Stimulated activated CD4-positive, alpha-beta T cell treated with anti-CD3 and anti-CD28 coated beads, TNF-alpha, amount 100 ng/mL, for 48 hours (primary cell): ENCODE data around the gene DPP6.
"Not testable (repeated sequence)": the region's sequence is repeated elsewhere in the genome, so short reads cannot be mapped to it uniquely, and the experiment has no call there.

Experiments
- DNase-seq, 3 donors: peaks; one replicate each; pipeline ENCODE4 v3.0.0-alpha.2; 2020; ENCODE audit warnings: low read depth in 3 of 3

The DPP6 gene

DNA sequence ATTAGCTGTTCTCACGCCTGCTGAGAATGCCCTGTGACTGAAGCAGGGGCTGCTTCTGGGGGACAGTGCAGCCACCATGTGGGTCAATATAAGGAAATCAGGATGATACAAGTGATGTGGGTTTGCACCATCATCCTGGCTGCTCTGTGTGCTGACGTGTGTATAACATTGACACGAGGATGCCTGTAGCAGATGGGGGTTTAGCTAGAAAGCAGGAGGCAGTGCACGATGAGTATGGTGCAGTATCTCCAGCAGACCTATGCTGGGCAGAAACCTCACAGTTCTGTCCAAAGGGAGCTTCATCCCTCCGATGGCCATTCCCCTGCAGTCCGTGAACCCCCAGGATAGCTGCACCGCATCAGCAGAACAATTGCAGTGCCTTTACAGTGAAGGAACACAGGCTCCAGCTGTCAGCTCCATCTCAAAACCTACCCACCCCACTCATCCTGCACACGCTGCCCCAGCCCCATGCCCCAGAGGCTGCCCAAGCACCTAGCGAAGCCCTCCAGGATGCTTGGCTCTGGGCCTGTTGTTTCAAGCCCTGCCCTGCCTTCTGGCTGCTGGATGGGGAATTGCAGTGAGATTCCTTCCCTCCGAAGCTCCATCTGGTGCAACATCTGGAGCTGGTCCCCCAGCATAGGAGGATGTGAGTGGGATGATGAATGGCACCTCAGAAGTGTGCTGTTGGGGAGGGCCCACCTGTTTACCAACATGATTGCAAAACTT, 96.8 kb downstream of the DPP6 start:
- DNase-seq, result not testable (repeated sequence)

DNA sequence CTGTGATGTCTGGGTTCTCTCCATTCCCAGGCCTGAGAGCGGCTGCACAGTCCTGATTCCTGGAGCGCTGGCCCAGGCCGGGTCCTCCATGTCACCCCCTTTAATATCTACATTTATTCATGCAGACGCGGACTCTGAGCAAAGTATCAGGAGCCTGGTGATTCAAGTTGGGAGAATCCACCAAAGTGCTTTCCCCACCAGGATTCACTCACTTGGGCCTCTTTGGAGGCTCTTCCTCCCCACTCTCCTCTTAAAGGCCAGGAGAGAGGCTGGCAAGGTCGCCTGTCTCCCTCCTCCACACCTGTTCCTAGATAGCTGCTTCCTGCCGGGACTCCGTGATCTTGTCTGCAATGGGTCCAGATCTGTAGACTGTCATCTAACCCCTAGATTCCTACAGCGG, 98.5 kb downstream of the DPP6 start:
- not testable (repeated sequence) for DNase-seq

DNA sequence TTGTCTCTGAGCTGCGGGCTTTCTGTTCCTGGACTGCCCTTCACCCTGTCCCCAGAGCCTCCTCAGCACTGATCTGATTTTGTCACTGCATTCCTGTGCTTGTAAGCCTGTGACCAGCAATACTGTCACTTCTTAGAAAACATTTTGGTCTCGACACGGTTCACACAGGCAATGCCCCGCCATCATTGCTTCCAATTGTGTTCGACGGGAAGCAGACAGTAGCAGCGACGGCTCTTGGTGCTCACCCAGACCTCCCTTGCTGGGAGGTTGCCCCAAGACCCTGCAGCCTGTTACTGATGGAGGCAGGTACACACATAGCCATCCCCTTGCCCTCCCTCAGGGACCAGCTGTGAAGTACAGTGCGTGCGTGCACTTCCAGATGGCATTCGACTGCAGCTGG, 99.1 kb downstream of the DPP6 start:
- DNase-seq, result not testable (repeated sequence)

DNA sequence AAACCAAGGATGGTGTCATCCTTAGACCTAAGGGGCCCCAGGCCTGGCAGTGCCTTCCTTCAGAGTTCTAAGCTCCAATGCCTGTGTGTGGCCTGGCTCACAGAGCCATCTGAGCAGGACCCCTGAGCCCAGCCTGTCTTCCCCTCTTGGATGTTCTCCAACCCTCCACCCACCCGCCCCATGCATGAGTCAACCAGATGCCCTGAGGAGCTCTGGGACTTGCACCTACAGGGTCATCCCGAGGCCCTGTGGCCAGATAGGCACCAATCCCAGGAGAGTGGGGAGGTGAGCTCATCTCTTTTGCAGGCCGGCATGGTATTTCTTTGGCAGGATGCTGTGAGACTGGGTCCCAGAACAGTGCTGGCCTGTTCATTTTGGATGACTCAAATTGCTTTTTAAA, 103.7 kb downstream of the DPP6 start:
- DNase-seq, result not testable (repeated sequence)

DNA sequence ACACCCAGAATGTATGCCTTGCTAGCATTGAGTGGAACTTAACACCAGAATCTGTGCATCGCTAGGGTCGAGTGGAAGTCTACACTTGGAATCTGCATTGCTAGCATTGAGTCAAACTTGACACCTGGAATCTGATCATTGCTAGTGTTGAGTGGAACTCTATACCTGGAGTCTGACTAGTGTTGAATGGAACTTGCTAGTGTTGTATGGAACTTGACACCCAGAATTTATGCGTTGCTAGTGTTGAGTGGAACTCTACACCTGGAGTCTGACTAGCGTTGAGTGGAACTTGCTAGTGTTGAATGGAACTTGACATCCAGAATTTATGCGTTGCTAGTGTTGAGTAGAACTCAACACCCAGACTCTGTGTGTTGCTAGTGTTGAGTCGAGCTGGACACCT, 110.7 kb downstream of the DPP6 start:
- DNase-seq, result not testable (repeated sequence)

DNA sequence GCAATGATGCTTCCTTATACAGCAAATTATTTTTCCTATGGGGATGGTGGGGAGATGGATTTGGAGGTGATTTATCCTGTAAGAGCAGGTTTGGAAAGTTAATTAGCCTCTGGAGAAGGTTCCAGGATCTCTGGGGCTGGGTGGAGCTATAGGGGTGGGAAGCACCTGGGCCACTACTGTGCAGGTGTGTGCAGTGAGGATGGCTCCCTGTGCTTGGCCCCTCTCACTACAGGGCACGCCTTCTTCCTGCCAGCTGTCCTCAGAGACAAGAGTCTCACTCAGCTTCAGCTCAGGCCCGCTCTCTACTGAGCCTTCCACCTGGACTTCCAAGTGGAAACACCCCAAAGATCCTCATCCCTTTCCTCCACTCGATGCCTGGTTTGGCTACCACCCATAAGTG, 111.4 kb downstream of the DPP6 start:
- DNase-seq, result not testable (repeated sequence)

DNA sequence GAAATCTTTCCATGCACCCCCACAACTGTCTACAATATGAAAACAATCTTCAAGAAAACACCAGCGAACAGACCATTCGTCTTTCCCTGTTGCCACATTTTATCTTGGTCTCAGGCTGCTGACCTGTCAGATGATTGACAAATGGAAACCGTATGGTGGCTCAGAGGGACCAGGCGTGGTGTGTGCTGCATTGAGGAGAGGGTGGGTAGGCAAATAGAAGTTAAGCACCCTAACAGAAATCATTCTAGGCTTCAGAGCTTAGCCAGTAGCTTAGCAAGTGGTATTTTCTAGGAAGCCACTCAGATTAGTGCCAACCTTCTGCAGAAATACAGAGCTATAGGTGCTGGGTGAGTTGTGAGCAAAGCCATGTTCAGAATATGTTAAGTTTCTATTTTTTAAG, 114.9 kb downstream of the DPP6 start:
- DNase-seq, result no peak

DNA sequence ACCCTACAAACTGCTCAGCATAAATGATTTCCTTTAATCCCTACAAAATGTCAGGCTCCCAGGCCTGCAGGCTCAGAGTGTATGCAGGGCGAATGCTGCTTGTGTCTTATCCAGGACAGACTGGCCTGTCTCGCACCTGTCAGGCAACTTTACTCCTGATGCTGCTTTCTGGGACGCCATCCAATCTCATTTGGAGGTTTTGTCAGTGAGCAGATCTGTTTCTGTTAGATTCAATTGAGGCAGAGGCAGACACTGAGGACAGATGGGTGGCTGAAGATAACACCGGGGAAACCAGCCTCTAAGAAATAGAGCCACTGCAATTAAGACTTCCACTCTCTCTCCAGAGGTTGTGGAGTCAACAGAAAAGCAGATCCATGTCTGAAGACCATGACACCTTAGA, 115.6 kb downstream of the DPP6 start:
- DNase-seq, result no peak

DNA sequence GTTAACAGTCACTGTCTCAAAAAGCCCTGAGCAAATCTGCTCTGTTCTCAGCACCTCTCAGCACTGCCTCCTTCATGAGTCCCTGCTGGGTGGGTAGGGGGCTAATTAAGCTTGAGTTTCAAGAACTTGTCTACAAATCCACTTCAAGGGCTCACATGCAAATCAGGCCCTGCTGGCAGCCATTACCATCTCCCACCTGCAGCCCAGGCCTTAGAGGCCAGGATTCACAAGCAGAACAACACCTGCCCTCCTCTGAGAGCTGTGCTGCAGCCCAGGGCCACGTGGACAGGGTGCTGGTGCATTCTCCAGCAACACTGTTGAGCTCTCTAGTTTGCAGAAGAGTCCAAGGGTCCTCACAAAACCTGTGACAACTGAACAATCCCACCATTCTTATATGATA, 119.2 kb downstream of the DPP6 start:
- DNase-seq, result no peak

DNA sequence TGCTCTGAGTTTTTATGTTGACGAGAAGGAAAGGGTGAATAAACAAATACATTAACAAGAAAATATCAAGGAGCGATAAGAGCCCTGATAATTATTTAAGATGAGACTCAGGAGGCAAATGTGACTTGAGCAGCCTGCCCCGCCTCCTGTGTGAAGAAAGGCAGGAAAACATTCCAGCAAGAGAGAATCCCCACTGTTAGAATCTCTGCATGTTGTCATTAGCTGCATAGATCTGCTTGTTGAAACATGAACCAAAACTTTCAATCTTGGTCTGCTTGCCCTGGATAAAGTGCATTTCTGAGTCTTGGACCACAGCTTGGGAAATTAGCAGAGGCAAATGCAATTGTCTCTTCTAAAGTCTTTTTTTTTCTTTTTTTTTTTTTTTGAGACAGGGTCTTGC, 120.0 kb downstream of the DPP6 start:
- no peak for DNase-seq

DNA sequence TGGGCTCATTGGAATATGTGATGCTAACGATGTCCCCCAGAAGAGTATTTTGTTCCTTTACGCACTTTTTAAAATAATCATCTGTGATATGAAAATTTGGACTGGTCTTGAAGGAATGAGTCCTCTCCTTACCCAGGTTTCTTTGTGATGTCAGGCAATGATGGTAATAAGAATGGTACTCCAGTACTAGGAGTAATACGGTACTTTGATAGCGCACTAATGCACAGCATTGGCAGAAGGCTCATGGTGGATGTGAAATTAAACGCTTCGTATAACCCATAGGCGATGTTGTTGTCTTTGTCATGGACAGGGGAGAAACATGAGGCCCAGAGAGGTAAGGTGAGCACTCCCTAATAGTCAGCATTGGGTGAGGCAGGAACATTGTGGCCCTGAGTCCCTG, 125.4 kb downstream of the DPP6 start:
- DNase-seq, result no peak

DNA sequence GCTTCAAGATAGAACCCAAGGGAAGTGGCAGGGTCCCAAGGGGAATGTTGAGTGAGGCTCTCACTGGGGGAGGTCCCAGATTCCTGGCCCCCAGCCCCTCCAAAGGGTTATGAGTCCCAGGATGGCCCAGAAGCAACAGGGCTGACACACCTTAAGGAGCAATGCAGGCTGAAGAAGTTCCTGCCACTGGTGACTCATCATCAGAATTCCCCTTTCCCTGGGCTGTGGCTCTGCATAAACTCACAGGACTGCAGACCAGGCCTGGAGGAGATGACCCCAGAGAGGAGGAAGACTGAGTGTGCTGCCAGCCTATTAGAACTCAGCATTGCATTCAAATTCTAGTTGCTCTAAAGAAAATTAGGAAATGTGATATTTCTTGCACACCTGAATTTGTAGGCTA, 126.7 kb downstream of the DPP6 start:
- DNase-seq, result no peak

DNA sequence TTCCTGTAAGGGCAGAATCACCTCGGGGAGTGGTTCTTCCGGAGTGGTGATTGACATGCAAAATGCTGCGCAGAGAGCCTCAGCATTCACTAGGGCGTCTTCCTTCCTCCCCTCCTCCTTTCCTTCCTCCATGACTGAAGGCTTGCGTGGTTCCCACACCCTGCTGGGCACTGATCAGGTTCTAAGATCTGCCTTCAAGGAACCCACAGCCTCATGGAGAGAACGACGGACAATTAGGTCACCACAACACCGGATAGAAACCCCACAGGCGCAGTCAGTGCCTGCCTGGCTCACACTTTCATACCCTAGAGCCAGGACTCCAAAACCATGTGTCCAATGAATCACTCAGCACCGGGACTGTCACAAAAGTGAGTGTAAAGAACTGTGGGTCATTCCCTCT, 131.3 kb downstream of the DPP6 start:
- DNase-seq, result no peak

DNA sequence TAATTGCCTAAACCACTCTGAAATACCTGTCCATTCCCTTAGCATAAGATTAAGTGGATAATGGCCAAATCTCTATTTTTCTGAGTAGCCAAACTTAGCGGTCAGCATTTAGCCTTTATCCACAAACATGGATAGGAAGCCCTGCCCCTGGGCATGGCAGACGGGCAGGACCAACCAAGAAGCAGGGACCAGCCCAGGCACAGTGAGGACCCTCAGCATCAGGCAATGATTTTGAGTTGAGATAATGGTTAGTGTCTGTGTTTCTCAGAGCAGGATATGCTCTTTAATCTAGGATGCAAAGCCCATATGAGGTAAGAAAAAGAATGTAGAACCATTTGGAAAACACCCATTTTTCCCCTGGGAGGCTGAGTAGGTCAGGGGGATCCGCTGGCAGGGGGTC, 131.7 kb downstream of the DPP6 start:
- no peak for DNase-seq

DNA sequence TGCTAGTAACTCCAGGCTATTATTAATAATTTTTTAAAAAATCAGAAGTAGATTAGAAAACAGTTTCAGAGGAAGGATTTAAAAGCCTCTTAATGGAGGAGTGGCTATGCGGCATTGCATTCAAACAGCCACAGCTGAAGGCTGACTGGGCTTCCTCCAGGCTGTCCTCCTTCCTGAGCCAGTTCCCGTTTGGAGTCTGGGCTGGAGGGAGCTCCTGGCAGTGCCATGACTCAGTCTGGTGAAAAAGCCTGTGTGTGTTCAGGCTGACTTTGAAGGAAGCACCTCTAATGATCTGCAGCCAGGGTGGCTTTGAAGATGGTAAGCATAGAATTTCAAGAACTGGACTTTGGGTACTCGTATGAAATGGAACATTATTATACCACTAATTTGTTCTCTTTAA, 134.6 kb downstream of the DPP6 start:
- DNase-seq, result no peak

DNA sequence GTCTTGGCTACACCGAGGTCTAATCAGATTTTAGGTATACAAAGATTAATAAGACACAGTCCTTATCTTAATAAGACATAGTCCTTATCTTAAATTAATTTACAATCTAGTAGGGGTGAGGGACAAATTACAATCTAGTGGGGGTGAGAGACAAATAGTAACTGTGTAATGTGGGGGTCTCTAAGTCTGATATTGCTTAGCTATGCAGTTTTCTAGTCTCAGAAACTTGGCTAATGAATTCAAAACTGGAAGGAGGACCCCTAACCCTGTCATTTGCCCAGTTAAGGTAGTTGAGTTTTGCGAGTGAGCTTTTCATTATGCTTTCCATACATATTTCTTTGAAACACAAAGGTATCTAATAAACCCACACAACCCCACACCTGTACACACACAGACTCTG, 136.1 kb downstream of the DPP6 start:
- DNase-seq, result no peak

DNA sequence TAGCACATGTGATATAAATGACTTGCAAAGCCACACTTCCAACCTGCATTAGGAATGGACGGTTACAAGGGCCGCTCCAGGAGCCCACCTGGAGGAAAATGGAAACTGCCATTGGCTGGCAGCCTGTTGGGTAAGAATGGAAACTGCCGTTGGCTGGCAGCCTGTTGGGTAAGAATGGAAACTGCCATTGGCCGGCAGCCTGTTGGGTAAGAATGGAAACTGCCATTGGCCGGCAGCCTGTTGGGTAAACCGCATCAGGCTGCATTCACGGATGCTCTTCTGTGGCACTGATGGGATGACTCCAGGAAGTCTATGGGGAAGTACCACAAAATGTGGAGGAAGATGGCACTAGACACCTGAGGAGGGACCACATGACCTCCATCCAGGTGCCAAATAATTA, 143.1 kb downstream of the DPP6 start:
- no peak for DNase-seq

DNA sequence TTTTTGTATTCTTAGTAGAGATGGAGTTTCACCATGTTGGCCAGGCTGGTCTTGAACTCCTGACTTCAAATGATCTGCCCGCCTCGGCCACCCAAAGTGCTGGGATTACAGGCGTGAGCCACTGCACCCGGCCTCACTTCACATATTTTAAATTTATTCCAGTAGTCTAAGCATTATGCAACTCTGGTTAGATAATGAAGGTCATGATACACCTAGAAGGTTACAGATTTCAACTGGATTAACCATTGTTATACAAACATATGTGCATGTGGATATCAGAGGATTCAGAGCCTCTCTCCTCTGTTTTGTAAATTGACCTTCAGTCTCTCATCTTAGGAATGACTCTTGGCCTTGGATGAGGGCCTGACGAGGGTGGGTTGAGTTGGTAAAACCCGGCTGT, 146.3 kb downstream of the DPP6 start:
- DNase-seq, result no peak

DNA sequence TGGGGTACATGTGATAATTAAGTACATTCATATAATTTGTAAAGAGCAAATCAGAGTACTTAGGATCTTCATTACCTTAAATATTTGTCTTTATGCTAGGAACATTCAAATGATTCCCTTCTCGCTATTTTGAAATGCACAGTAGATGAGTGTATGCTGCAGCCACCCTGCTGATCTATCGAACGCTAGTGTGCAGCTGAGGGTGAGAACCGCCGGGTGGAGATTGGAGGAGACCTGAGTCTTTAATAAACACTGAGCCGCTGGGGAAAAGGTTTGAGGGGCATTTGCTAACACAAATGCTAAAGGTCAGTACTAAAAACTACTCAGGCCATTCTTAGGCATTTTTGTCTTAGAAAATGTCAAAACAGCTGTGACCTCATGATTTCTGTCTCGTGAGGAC, 148.0 kb downstream of the DPP6 start:
- no peak for DNase-seq

DNA sequence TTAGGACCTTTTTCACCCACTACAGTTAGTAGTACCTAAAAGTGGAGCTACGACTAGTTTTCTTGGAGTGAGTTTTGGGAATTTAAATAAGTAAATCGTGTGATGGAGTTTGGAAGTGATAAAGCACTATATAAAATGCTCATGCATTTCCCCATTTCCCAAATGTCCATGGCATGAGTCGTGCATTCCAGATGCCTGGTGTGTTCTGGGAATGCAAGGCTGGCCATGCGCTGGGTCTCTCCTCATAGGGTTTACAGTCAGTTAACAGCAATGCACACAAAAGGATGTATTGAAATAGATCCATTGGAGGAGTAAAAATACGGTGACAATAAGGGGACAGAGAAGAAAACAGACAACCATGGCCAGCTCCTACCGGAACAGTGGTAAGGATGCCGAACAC, 149.8 kb downstream of the DPP6 start:
- DNase-seq, result no peak

DNA sequence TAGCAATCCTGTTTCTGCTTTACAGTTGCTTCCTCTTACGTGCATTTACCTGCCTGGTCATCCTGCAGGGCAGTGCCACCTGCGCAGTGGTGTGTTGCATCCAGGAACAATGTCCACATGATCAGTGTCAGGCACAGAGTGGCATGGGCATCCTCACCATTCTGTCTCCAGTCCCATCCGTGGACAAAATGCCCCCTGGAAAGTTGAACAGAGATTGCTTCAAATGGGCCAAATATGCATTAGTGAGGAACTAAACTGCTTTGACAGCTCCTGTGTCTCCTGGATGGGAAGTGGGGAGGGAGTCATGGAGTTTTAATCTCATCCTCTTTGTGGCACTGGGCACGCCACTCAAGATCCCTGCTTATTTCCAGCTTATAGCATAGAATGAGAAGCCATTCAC, 151.8 kb downstream of the DPP6 start:
- DNase-seq, result no peak

DNA sequence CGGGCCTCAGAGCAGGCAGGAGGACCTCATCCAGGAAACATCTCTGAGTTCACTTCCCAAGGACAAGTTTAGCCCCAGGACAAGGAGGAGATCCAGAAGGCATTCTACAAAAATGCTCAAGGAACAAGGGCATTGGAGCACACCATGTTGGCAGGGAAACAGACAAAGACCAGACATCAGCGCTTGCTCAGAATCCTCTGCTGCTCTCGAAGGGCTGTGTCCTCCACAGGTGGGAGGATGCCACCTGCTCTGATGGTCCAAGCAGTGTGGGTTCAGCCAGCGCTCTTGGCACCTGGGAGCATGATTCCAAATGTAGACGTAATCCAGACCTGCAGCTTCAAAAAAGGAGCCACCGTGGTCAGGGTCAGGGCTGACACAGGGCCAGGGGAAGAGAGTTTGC, 160.7 kb downstream of the DPP6 start:
- DNase-seq, result no peak

DNA sequence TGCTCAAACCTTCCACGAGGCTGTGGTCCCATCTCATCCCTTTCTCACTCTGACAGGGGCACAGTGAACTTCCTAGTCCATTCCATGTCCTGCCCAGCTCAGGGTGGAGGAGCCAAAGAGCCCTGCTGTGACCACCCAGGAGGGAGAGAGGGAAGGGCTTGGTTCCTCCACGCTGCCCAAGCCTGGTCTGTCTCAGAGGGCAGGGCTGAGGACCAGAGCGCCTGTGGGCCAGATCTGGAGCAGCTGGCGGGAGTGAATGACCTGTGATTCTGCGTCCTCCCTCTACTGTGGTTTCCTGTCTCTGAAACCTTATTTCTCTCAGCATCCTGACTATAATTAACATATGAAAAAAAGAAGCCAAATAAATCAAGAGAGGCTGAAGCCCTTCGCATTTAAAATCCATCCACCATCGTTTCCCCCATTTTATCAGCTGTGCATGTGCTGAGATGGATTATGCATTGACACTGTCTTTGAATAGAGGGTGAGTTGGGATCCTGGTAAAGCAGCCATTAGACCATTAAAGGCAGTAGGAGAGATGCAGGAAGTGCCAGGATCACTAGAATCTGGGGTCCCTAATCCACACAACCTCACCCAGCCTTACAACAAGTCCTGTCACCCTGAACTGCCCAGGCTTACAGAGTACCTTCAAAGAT, 165.6 kb downstream of the DPP6 start:
- no peak for DNase-seq

DNA sequence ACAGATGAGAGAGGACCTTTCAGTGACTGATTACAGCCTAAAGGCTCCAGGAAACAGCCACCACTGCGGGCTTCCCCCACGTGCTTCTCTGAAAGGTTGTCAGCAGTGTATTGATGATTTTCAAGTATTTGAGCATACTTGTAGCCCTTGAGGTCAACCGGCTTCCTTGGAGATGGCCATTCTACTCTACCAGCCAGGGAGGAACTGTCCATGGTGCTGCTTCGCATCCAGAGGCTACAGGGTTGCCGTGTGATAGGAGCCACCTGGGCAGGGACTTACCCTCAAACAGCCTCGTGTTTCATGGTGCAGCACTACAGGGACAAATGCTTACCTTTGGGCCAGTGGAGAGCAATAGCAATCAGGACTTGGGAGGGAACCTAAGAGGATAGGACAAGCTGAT, 179.5 kb downstream of the DPP6 start:
- DNase-seq, result no peak
